PC-9 (cell line): Measurements from ENCODE around the gene CEP170B. TPM values are rescaled to one million over a fixed set of nuclear protein-coding genes. Genes with fewer than 3 reads are reported as not detected.

Experiments
- BruUV-seq: library from RNA; stranded (reverse); fragments of 400-500 nt; replicated peaks from 2 replicates; lab custom pipeline; 2021; lab: Mats Ljungman, UMichigan
- CTCF ChIA-PET: fragments of 300-600 bp; sonication (Branson Sonifier 250); formaldehyde crosslinking; loops from one replicate; lab custom pipeline; 2022; ENCODE audit warnings: antibody characterized with exemption; lab: Charles Lee
- POLR2A ChIA-PET: fragments of 300-600 bp; sonication (Branson Sonifier 250); formaldehyde crosslinking; loops from one replicate; lab custom pipeline; 2022; ENCODE audit warnings: antibody characterized with exemption; ENCODE audit not compliant: unreplicated experiment; lab: Charles Lee
- DNase-seq, 2 experiments: peaks; one replicate each; pipeline versions ENCODE4 v3.0.0 to v3.0.0-alpha.2; 2015 to 2022; ENCODE audit warnings: mixed read lengths in 1 of 2
- H2AFZ ChIP-seq: fragments of 200-600 bp; sonication (generic); 2 replicates; pipeline ENCODE4 v1.8.1; 2017; ENCODE audit warnings: antibody characterized with exemption
- H3F3A ChIP-seq: fragments of 200-600 bp; sonication (generic); 2 replicates; pipeline ENCODE4 v1.8.1; 2017; ENCODE audit warnings: antibody characterized with exemption, mild to moderate bottlenecking, low read depth; ENCODE audit not compliant: insufficient read depth
- H3K27ac ChIP-seq: fragments of 200-600 bp; sonication (generic); 2 replicates; pipeline ENCODE4 v1.6.1; 2016; ENCODE audit warnings: mixed run types
- H3K27me3 ChIP-seq: fragments of 200-600 bp; sonication (generic); 2 replicates; pipeline ENCODE4 v1.6.1; 2016; ENCODE audit warnings: low read depth, mixed run types; ENCODE audit not compliant: insufficient read depth
- H3K36me3 ChIP-seq: fragments of 200-600 bp; sonication (generic); 2 replicates; pipeline ENCODE4 v1.6.1; 2016; ENCODE audit warnings: low read depth, mixed run types
- H3K4me1 ChIP-seq: fragments of 200-600 bp; sonication (generic); replicated peaks from 2 replicates; pipeline ENCODE4 v1.6.1; 2016; ENCODE audit warnings: mixed run types; ENCODE audit not compliant: insufficient read depth
- H3K4me2 ChIP-seq: fragments of 200-600 bp; sonication (generic); 2 replicates; pipeline ENCODE4 v1.6.1; 2017; ENCODE audit warnings: mixed run types
- H3K4me3 ChIP-seq: fragments of 200-600 bp; sonication (generic); 2 replicates; pipeline ENCODE4 v1.6.1; 2016; ENCODE audit warnings: mixed run types
- H3K79me2 ChIP-seq: fragments of 200-600 bp; sonication (generic); 2 replicates; pipeline ENCODE4 v1.6.1; 2017; ENCODE audit warnings: low read depth, mixed run types
- H3K9me2 ChIP-seq: fragments of 200-600 bp; sonication (generic); 2 replicates; pipeline ENCODE4 v1.8.1; 2017; ENCODE audit warnings: mild to moderate bottlenecking; ENCODE audit not compliant: insufficient read depth
- H3K9me3 ChIP-seq: fragments of 200-600 bp; sonication (generic); 2 replicates; pipeline ENCODE4 v1.8.1; 2016; ENCODE audit warnings: low read depth; ENCODE audit not compliant: insufficient read depth
- H4K20me1 ChIP-seq: fragments of 200-600 bp; sonication (generic); 2 replicates; pipeline ENCODE4 v1.8.1; 2017; ENCODE audit not compliant: insufficient read depth
- CTCF ChIP-seq: fragments of 200-600 bp; sonication (generic); conservative IDR thresholded peaks from 2 replicates; pipeline ENCODE4 v1.6.1; 2017; ENCODE audit warnings: mixed run types, antibody characterized with exemption, mild to moderate bottlenecking, moderate library complexity
- EZH2 ChIP-seq: fragments of 200-600 bp; sonication (generic); IDR thresholded peaks from 2 replicates; pipeline ENCODE4 v1.8.0; 2017; ENCODE audit warnings: antibody characterized with exemption, low read depth
- intact Hi-C: fragments of 100-400 bp; cut with micrococcal nuclease; formaldehyde crosslinking; loops from one replicate; pipeline ENCODE4 v1.10.0; 2022; ENCODE audit not compliant: unreplicated experiment
- total RNA-seq: library from RNA; stranded (reverse); gene quantifications from 2 replicates; pipeline ENCODE4 v1.2.3, GENCODE V29; 2021

Gene CEP170B
- total RNA-seq, 1 experiment from 2014 or later = 25.7 TPM

GRCh38 chr14:104877066-104877805, 12.2 kb downstream of the CEP170B start:
- CTCF ChIA-PET = no interaction called here
- TF ChIP-seq EZH2 (no peak), CTCF (no peak)
- POLR2A ChIA-PET = no interaction called here
- H3K9me3 ChIP-seq = no peaks in the 10 kb centered on the region
- no peaks in the 10 kb centered on the region; the same call in 1 of the 2 replicates for H3K36me3 ChIP-seq
- DNase-seq = no peak
- H3K27me3 ChIP-seq = no peaks in the 10 kb centered on the region
- no peak overlapping the region for H3K27ac ChIP-seq
- H3K4me2 ChIP-seq = no peak overlapping the region
- H2AFZ ChIP-seq = no peak overlapping the region
- H3K4me3 ChIP-seq = no peak overlapping the region
- no peaks in the 10 kb centered on the region for H3K9me2 ChIP-seq
- peaks cover 4% of the 10 kb centered on the region; the same call in 1 of the 2 replicates for H3K4me1 ChIP-seq
- H3K79me2 ChIP-seq = peaks cover 15% of the 10 kb centered on the region; the same call in 1 of the 2 replicates
- BruUV-seq = no TSS peak
- H4K20me1 ChIP-seq = peaks cover 47% of the 10 kb centered on the region
- H3F3A ChIP-seq = peaks cover 8% of the 10 kb centered on the region; the same call in 1 of the 2 replicates
- intact Hi-C loops = no loop called here

GRCh38 chr14:104877806-104878550, 12.9 kb downstream of the CEP170B start:
- H2AFZ ChIP-seq = no peak overlapping the region
- H3K4me2 ChIP-seq = no peak overlapping the region
- no peak overlapping the region for H3K4me3 ChIP-seq
- H3K9me2 ChIP-seq = no peaks in the 10 kb centered on the region
- intact Hi-C loops = no loop called here
- H3K27me3 ChIP-seq = no peaks in the 10 kb centered on the region
- H3K79me2 ChIP-seq = peaks cover 10% of the 10 kb centered on the region; the same call in 1 of the 2 replicates
- peaks cover 42% of the 10 kb centered on the region for H4K20me1 ChIP-seq
- ChIA-PET POLR2A (no interaction called here), CTCF (no interaction called here)
- no peak overlapping the region for H3K27ac ChIP-seq
- peaks cover 8% of the 10 kb centered on the region; the same call in 1 of the 2 replicates for H3F3A ChIP-seq
- DNase-seq = no peak
- no peak for TF ChIP-seq CTCF
- no peak for TF ChIP-seq EZH2
- no peaks in the 10 kb centered on the region; the same call in 1 of the 2 replicates for H3K36me3 ChIP-seq
- H3K4me1 ChIP-seq = peaks cover 7% of the 10 kb centered on the region
- BruUV-seq = no TSS peak
- no peaks in the 10 kb centered on the region for H3K9me3 ChIP-seq

GRCh38 chr14:104878582-104878981, 13.5 kb downstream of the CEP170B start:
- H3K27me3 ChIP-seq = no peaks in the 10 kb centered on the region
- H3K79me2 ChIP-seq = 0 out of 2 replicates have a peak, but pooled peaks cover 7% of the 10 kb centered on the region
- peaks cover 39% of the 10 kb centered on the region for H4K20me1 ChIP-seq
- no peaks in the 10 kb centered on the region; the same call in 1 of the 2 replicates for H3K36me3 ChIP-seq
- no TSS peak for BruUV-seq
- no peak for DNase-seq
- intact Hi-C loops = no loop called here
- no peak overlapping the region for H2AFZ ChIP-seq
- no peak overlapping the region for H3K4me3 ChIP-seq
- no peak for TF ChIP-seq CTCF
- CTCF ChIA-PET = no interaction called here
- no peak overlapping the region for H3K4me2 ChIP-seq
- peaks cover 7% of the 10 kb centered on the region for H3K4me1 ChIP-seq
- H3K9me3 ChIP-seq = no peaks in the 10 kb centered on the region
- peaks cover 8% of the 10 kb centered on the region; the same call in 1 of the 2 replicates for H3F3A ChIP-seq
- POLR2A ChIA-PET = no interaction called here
- H3K9me2 ChIP-seq = no peaks in the 10 kb centered on the region
- H3K27ac ChIP-seq = no peak overlapping the region
